ENCODE results near the gene AKT1S1.
"Not testable (repeated sequence)": the region's sequence is repeated elsewhere in the genome, so short reads cannot be mapped to it uniquely, and the experiment has no call there.

Gene AKT1S1

DNA sequence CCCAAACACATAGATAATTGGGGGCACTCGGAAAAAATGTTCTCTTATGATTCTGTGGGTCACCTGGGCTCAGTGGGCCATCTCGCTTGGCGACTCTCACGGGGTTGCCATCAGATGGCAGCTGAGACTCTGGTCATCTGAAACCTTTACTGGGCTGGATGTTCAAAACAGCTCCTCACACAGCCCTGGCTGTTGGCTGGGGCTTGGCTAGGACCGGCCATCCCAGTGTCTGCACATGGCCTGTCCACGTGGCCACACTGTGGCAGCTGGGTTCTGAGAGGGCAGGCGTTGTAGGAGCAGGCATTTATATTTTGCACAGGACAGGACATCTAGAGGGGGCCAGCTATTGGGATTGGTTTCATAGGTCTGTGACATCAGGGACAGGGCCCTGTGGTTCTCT lies 43.6 kb downstream of the AKT1S1 start:
- DNase-seq = no peak

DNA sequence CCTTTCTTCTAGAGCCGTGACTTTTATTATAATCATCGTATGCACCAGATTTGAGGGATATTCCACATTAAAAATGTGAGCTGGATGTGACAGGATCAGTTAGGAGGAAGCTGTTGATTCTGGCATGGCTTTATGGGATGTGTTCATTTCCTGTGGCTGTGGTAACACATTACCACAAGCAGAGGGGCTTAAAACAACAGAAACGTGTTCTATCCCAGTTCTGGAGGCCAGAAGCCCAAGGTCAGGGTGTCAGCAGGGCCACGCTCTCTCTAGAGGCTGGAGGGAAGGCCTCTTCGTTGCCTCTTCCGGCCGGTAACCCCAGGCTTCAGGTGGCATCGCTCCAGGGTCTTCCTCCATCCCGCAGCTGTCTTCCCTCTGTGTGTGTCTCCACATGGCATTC lies 44.6 kb downstream of the AKT1S1 start:
- no peak for DNase-seq

DNA sequence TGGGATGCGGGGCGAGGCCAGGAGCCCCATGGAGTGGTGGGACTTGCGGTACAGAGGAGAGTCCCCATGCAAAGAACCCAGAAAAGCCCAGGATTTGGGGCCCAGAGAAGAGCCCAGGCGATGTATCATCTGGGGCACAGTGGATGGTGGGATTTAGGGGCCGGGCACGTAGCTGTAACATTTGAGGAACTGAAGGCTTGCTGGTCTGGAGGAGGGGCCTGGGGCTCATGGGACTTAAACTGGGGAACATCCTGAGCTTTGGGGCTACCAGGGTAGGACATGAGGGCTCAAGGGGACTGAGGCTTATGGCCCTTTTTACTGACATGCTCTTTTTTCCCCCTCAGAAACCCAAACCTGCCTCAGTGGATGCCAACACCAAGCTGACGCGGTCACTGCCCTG lies 45.6 kb downstream of the AKT1S1 start:
- DNase-seq = no peak

DNA sequence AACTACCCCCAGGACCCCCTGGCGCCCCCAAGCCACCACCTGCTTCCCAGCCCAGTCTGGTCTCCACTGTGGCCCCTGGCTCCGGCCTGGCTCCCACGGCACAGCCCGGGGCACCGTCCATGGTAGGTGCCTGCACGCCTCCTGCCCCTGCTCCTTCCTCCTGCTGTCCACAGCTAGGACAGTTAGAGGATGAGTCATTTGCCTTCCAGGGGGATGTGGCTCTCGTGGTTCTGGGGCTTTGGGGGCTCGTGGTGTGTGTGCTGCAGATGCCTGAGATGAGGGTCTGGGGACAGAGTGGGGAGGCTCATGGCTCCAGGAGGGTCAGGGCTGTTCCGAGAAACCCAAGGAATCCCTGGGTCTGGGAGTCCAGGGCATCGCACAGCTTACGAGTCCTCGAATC lies 46.4 kb downstream of the AKT1S1 start:
- DNase-seq = no peak

DNA sequence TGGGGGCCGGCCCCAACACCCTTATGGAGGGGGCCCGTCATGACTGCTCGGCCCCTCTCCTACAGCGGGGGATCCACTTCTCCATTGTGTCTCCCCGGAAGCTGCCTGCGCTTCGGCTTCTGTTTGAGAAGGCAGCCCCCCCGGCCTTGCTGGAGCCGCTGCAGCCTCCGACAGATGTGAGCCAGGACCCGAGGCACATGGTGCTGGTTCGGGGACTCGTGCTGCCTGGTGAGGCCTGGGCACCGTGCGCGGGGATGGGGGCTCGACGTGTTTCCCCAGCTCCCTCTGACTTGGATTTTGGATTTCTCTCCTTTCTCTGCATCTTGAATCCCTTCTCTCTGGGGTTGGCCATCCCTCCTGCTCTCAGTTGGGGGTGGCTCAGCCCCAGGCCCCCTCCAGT lies 47.4 kb downstream of the AKT1S1 start:
- no peak for DNase-seq

DNA sequence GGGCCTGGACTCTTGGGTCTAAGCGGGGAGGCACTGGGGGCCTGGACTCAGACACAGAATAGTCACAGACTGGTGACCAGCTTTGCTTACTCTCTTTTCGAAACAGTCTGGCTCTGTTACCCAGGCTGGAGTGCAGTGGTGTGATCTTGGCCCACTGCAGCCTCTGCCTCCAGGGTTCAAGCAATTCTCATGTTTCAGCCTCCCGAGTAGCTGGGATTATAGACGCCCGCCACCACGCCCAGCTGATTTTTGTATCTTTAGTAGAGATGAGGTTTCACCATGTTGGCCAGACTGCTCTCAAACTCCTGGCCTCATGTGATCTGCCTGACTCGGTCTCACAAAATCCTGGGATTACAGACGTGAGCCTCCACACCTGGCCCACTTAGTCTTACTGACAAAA lies 48.0 kb downstream of the AKT1S1 start:
- DNase-seq = no peak

DNA sequence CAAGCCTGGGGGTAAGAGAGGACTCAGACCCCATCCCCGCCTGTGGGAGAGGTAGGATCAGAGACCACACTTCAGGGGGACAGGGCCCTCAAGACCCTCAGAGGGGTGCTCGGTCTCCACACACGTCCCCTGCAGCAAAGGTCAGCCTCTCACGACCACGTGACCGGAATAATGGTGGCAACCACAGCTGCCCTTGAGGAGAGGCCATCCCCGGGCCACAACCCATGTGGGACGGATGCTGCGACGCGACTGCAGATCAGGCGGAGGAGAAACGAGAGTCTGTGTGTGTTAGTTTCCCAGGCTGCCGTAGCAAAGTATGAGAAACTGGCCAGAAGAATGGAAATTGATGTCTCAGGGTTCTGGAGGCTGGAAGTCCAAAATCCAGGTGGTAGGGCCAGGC lies 50.1 kb downstream of the AKT1S1 start:
- DNase-seq = no peak

DNA sequence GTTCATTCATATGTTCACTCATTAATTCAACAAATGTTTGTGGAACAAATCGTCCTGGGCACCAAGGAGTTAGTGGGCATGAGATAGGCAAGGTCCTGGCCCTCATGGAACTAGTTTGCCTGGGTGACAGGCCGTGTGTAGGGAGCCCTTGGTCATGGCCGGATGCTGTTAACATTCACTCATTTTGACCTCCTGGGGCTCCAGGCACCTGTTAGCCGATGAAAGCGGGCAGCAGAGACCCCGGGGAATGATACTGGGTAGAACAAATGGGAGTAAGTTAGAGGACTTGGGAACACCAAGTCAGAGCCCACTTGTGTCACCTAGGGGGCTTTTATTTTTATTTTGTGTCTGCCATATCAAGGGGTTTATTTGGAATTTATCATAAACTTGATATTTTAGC lies 52.5 kb downstream of the AKT1S1 start:
- DNase-seq = no peak

DNA sequence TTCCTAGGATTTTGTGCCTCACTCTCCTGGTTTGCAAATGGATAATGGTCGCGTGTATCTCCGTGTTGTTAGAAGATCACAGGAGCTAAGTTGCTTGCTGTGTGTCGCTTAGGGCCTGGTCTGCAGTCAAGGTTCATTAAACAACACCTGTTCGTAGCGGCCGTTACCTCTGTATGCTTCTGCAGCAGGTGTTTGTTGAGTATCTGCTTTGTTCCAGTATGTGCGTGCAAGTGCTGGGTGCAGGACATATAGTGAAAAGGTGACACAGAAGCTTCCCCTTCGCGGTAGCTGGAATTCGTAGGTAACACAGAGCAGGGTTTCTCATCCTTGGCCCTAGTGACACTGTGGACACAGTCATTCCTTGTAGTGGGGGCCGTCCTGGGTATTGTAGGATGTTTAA lies 53.7 kb downstream of the AKT1S1 start:
- no peak for DNase-seq

DNA sequence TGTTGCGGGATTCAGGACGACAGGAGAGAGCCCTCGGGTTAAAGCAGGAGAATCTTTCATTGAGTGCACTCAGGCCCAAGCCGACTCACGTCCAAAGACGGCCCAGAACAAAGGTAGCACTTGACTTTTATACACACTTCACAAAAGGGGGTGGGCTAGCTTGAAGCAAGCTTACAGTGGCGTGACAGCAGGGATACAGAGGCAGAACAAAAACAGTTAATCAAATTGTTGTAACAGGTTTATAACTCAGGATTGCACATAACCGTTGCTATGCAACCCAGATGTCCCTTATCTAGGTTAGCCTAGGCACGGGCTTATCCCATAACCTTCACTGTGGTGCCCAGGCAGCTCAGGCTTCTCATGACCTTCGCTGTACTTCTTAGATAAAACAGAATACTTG lies 57.0 kb downstream of the AKT1S1 start:
- DNase-seq = no peak

DNA sequence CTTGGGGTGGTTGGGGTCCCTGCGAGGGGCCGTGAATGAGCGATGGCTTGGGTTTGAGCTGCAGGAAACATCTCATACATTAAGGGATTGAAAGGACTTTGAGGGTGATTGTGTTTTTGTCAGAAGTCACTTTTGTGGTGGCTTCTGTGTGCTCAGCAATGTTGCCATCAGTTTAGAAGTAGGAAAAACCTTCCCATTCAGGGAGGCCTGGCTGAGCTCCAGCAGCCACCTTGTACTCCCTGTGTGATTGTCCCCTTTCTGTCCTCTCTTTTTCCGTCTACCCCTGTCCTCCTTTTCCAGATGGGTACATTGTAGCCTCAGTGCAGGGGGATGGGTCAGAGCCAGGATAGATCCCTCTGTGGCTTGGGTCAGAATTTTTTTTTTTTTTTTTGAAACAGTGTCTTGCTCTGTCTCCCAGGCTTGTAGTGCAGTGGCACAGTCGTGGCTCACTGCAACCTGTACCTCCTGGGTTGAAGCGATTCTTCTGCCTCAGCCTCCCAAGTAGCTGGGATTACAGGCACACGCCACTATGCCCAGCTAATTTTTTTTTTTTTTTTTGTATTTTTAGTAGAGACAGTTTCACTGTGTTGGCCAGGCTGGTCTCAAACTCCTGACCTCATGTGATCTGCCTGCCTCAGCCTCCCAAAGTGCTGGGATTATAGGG lies 57.6 kb downstream of the AKT1S1 start:
- not testable (repeated sequence) for DNase-seq

Data from T-helper 2 cell (primary cell).